WTC11 (cell line): ENCODE results near the gene TNS3.

Experiments used
- CREB1 ChIP-seq: sonication (generic); formaldehyde crosslinking; IDR thresholded peaks from 2 replicates; pipeline ENCODE4 v1.8.0; 2023; ENCODE audit warnings: mild to moderate bottlenecking, missing genetic modification reagents
- ELF4 ChIP-seq: sonication (generic); formaldehyde crosslinking; IDR thresholded peaks from 2 replicates; pipeline ENCODE4 v1.8.1; 2022; ENCODE audit warnings: low read depth, mild to moderate bottlenecking, moderate library complexity, missing genetic modification reagents
- NR2C2 ChIP-seq: sonication (generic); formaldehyde crosslinking; IDR thresholded peaks from 2 replicates; pipeline ENCODE4 v1.8.0; 2022; ENCODE audit warnings: mild to moderate bottlenecking, missing genetic modification reagents
- RELA ChIP-seq: sonication (generic); formaldehyde crosslinking; IDR thresholded peaks from 2 replicates; pipeline ENCODE4 v1.8.1; 2022; ENCODE audit warnings: missing genetic modification reagents, mild to moderate bottlenecking, borderline replicate concordance
- SP1 ChIP-seq: sonication (generic); formaldehyde crosslinking; conservative IDR thresholded peaks from 2 replicates; pipeline ENCODE4 v1.8.1; 2022; ENCODE audit warnings: missing genetic modification reagents
- ZNF232 ChIP-seq: sonication (generic); formaldehyde crosslinking; IDR thresholded peaks from 2 replicates; pipeline ENCODE4 v1.8.0; 2022; ENCODE audit warnings: mild to moderate bottlenecking, missing genetic modification reagents
- TF ChIP-seq, protein P1 (sequence below): fragments of 200-600 bp; IDR thresholded peaks from 2 replicates; pipeline ENCODE4 v1.8.0; 2022; ENCODE audit warnings: antibody characterized with exemption
- TF ChIP-seq, protein P2 (sequence below): sonication (generic); formaldehyde crosslinking; IDR thresholded peaks from 2 replicates; pipeline ENCODE4 v1.8.1; 2022; ENCODE audit warnings: low read depth, missing genetic modification reagents, borderline replicate concordance
- TF ChIP-seq, protein P3 (sequence below): sonication (generic); formaldehyde crosslinking; IDR thresholded peaks from 2 replicates; pipeline ENCODE4 v1.8.1; 2023; ENCODE audit warnings: mild to moderate bottlenecking, missing genetic modification reagents, moderate library complexity
- TF ChIP-seq, protein P4 (sequence below): sonication (generic); formaldehyde crosslinking; IDR thresholded peaks from 2 replicates; pipeline ENCODE4 v1.8.1; 2023; ENCODE audit warnings: mild to moderate bottlenecking, missing genetic modification reagents, moderate library complexity
- TF ChIP-seq, protein P5 (sequence below): sonication (generic); formaldehyde crosslinking; IDR thresholded peaks from 2 replicates; pipeline ENCODE4 v1.8.0; 2022; ENCODE audit warnings: mild to moderate bottlenecking, missing genetic modification reagents

DNA sequence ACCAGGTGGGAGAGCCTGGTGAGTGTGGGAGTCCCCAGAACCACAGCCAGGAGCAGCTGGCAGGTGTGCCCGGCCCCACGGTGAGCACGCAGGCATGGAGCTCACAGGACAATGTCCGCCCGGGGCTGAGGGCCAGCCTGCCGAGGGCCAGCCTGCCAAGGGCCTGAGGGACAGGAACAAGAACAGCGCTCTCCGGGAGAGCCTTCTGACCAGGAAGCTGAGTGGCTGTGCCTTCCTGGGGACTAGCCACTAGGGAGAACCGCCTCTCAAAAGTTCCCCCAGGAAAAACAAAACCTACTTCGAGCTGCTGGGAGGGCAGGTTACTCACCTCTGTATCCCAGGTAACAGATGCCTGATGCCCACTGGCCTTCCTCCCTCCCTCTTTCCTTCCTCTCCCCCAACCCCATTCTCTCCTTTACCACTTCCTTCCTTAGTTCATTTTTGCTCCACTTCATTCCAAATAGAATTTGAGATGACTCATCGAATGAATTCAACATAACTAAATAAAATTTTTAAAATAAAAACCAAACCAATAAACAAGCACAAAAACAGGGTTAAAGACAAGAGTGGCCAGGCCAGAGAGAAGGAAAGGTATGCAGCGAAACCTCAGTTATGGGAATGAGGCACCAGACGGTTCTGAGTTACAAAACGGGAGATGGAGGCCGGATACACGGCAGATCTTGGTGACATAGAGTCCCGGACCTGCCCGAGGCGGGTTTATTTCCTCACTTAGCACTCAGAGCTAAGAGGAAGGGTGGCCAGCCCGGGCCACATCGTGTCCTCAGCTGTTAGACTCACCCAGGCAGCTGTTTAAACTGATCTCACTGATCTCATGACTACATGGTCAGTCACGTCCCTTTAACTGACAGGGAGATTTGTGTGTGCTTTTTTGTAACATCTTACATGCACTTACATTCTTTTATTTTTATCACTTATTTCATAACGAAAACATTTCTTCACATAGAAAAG, 128.5 kb downstream of the TNS3 start:
- TF ChIP-seq, protein P1, sequence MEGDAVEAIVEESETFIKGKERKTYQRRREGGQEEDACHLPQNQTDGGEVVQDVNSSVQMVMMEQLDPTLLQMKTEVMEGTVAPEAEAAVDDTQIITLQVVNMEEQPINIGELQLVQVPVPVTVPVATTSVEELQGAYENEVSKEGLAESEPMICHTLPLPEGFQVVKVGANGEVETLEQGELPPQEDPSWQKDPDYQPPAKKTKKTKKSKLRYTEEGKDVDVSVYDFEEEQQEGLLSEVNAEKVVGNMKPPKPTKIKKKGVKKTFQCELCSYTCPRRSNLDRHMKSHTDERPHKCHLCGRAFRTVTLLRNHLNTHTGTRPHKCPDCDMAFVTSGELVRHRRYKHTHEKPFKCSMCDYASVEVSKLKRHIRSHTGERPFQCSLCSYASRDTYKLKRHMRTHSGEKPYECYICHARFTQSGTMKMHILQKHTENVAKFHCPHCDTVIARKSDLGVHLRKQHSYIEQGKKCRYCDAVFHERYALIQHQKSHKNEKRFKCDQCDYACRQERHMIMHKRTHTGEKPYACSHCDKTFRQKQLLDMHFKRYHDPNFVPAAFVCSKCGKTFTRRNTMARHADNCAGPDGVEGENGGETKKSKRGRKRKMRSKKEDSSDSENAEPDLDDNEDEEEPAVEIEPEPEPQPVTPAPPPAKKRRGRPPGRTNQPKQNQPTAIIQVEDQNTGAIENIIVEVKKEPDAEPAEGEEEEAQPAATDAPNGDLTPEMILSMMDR = no peak
- TF ChIP-seq, protein P2, sequence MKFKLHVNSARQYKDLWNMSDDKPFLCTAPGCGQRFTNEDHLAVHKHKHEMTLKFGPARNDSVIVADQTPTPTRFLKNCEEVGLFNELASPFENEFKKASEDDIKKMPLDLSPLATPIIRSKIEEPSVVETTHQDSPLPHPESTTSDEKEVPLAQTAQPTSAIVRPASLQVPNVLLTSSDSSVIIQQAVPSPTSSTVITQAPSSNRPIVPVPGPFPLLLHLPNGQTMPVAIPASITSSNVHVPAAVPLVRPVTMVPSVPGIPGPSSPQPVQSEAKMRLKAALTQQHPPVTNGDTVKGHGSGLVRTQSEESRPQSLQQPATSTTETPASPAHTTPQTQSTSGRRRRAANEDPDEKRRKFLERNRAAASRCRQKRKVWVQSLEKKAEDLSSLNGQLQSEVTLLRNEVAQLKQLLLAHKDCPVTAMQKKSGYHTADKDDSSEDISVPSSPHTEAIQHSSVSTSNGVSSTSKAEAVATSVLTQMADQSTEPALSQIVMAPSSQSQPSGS (CRISPR knock-in tag) = no peak
- TF ChIP-seq, protein P3, sequence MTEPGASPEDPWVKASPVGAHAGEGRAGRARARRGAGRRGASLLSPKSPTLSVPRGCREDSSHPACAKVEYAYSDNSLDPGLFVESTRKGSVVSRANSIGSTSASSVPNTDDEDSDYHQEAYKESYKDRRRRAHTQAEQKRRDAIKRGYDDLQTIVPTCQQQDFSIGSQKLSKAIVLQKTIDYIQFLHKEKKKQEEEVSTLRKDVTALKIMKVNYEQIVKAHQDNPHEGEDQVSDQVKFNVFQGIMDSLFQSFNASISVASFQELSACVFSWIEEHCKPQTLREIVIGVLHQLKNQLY (CRISPR knock-in tag) = no peak
- TF ChIP-seq CREB1 (CRISPR knock-in tag) = no peak
- TF ChIP-seq ELF4 = no peak
- TF ChIP-seq, protein P4, sequence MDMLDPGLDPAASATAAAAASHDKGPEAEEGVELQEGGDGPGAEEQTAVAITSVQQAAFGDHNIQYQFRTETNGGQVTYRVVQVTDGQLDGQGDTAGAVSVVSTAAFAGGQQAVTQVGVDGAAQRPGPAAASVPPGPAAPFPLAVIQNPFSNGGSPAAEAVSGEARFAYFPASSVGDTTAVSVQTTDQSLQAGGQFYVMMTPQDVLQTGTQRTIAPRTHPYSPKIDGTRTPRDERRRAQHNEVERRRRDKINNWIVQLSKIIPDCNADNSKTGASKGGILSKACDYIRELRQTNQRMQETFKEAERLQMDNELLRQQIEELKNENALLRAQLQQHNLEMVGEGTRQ (CRISPR knock-in tag) = no peak
- no peak for TF ChIP-seq RELA (CRISPR knock-in tag)
- TF ChIP-seq SP1 (CRISPR knock-in tag) = no peak
- TF ChIP-seq, protein P5, sequence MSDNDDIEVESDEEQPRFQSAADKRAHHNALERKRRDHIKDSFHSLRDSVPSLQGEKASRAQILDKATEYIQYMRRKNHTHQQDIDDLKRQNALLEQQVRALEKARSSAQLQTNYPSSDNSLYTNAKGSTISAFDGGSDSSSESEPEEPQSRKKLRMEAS = no peak
- no peak for TF ChIP-seq NR2C2 (CRISPR knock-in tag)
- no peak for TF ChIP-seq ZNF232 (CRISPR knock-in tag)
